ENCODE data around the gene WDR77. TPM values are rescaled to one million over a fixed set of nuclear protein-coding genes. Genes with fewer than 3 reads are reported as not detected.

The WDR77 gene
- total RNA-seq, 1 donor: 29.7 TPM

- Histone ChIP-seq H3K9me3 (ENCODE audit: low read depth, low read length) (no peaks in the 10 kb centered on the region), H3K27me3 (ENCODE audit: insufficient read depth, low read length) (no peaks in the 10 kb centered on the region), H2AFZ (ENCODE audit: low read length) (no peak overlapping the region), H3K4me1 (ENCODE audit: insufficient read depth, low read length) (peaks cover 3% of the 10 kb centered on the region), H3K4me2 (ENCODE audit: insufficient read depth, low read length) (no peak overlapping the region), H3K36me3 (ENCODE audit: insufficient read depth, low read length) (peaks cover 15% of the 10 kb centered on the region), H3K79me2 (ENCODE audit: insufficient read depth, low read length) (no peaks in the 10 kb centered on the region), H3K4me3 (ENCODE audit: insufficient read depth, low read length) (no peak overlapping the region), H4K20me1 (ENCODE audit: insufficient read depth, low read length) (no peaks in the 10 kb centered on the region), H3K27ac (ENCODE audit: low read depth, low read length) (no peak overlapping the region)
- TF ChIP-seq CTCF (IDR thresholded peaks at IDR 0.05; ENCODE audit: extremely low read depth, low read depth, low read length): no peak
- no peak for DNase-seq (ENCODE audit: insufficient read length, low spot score, missing footprints)
Measured at GRCh38 chr1:111467865-111468716, 19.0 kb upstream of the WDR77 start.

GRCh38 chr1:111466480-111466879 lies 17.4 kb upstream of the WDR77 start:
- peaks cover 14% of the 10 kb centered on the region for H3K4me1 ChIP-seq (ENCODE audit: insufficient read depth, low read length)
- no peak overlapping the region for H3K4me2 ChIP-seq (ENCODE audit: insufficient read depth, low read length)
- no peak overlapping the region for H2AFZ ChIP-seq (ENCODE audit: low read length)
- no peaks in the 10 kb centered on the region for H3K79me2 ChIP-seq (ENCODE audit: insufficient read depth, low read length)
- no peak for TF ChIP-seq CTCF (IDR thresholded peaks at IDR 0.05; ENCODE audit: extremely low read depth, low read depth, low read length)
- no peaks in the 10 kb centered on the region for H3K27me3 ChIP-seq (ENCODE audit: insufficient read depth, low read length)
- peaks cover 19% of the 10 kb centered on the region for H3K36me3 ChIP-seq (ENCODE audit: insufficient read depth, low read length)
- no peak for DNase-seq (ENCODE audit: insufficient read length, low spot score, missing footprints)
- H3K27ac ChIP-seq (ENCODE audit: low read depth, low read length): no peak overlapping the region
- no peaks in the 10 kb centered on the region for H3K9me3 ChIP-seq (ENCODE audit: low read depth, low read length)
- no peaks in the 10 kb centered on the region for H4K20me1 ChIP-seq (ENCODE audit: insufficient read depth, low read length)
- H3K4me3 ChIP-seq (ENCODE audit: insufficient read depth, low read length): no peak overlapping the region

GRCh38 chr1:111465754-111466153 lies 16.7 kb upstream of the WDR77 start:
- Histone ChIP-seq H3K36me3 (ENCODE audit: insufficient read depth, low read length) (peaks cover 24% of the 10 kb centered on the region), H3K4me2 (ENCODE audit: insufficient read depth, low read length) (no peak overlapping the region), H4K20me1 (ENCODE audit: insufficient read depth, low read length) (no peaks in the 10 kb centered on the region), H3K27me3 (ENCODE audit: insufficient read depth, low read length) (no peaks in the 10 kb centered on the region), H3K79me2 (ENCODE audit: insufficient read depth, low read length) (no peaks in the 10 kb centered on the region), H3K9me3 (ENCODE audit: low read depth, low read length) (no peaks in the 10 kb centered on the region), H3K4me3 (ENCODE audit: insufficient read depth, low read length) (no peak overlapping the region), H3K27ac (ENCODE audit: low read depth, low read length) (no peak overlapping the region), H3K4me1 (ENCODE audit: insufficient read depth, low read length) (peaks cover 14% of the 10 kb centered on the region), H2AFZ (ENCODE audit: low read length) (no peak overlapping the region)
- TF ChIP-seq CTCF (IDR thresholded peaks at IDR 0.05; ENCODE audit: extremely low read depth, low read depth, low read length): no peak
- DNase-seq (ENCODE audit: insufficient read length, low spot score, missing footprints): no peak

- DNase-seq (ENCODE audit: insufficient read length, low spot score, missing footprints): no peak
- H2AFZ ChIP-seq (ENCODE audit: low read length): no peak overlapping the region
- H3K4me2 ChIP-seq (ENCODE audit: insufficient read depth, low read length): no peak overlapping the region
- H3K4me1 ChIP-seq (ENCODE audit: insufficient read depth, low read length): peaks cover 14% of the 10 kb centered on the region
- H3K79me2 ChIP-seq (ENCODE audit: insufficient read depth, low read length): no peaks in the 10 kb centered on the region
- H3K36me3 ChIP-seq (ENCODE audit: insufficient read depth, low read length): peaks cover 39% of the 10 kb centered on the region
- H3K27me3 ChIP-seq (ENCODE audit: insufficient read depth, low read length): no peaks in the 10 kb centered on the region
- H3K9me3 ChIP-seq (ENCODE audit: low read depth, low read length): no peaks in the 10 kb centered on the region
- no peak for TF ChIP-seq CTCF (IDR thresholded peaks at IDR 0.05; ENCODE audit: extremely low read depth, low read depth, low read length)
- H3K4me3 ChIP-seq (ENCODE audit: insufficient read depth, low read length): no peak overlapping the region
- H4K20me1 ChIP-seq (ENCODE audit: insufficient read depth, low read length): no peaks in the 10 kb centered on the region
- H3K27ac ChIP-seq (ENCODE audit: low read depth, low read length): no peak overlapping the region
Measured at GRCh38 chr1:111463029-111463683, 14.1 kb upstream of the WDR77 start.
